Measurements from ENCODE around the gene KIAA0232. TPM values are rescaled to one million over a fixed set of nuclear protein-coding genes. Genes with fewer than 3 reads are reported as not detected.

KIAA0232 gene
- total and polyA plus RNA-seq, 10 donors, result 3.2 to 50.6 (median 34.5) TPM

DNA sequence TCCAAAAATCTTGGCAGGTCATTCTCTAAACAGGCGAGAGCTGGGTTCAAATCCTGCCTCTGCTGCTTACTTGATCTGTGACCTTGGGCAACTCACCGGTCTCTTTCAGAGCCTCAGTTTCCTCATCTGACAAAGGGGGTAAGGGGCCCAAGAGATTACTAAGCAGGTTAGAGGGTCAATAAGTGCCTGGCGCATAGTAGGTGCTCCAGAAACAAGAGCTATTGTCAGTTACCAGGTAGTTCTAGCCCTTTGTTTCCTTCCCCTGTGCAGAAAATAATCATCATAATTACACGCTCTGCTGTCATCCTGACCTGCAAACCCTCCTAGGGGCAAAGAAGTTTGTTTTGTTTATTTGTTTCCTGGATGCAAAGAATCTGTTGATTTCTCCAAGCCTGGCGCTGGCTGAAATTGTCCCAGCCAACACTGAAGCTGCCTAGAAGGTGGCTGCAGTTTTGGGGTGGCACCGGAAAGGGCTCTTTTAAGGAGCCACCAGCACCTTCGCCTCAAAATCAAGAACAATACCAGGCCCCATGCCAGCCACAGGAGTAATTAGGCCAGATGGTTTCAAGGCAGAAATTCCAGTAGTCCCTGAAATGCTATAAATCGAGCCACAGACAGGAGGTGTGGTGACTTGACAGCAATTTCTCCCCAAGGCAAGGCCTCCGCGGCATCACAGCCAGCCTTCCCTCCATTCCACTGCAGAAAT is 10.2 kb upstream of the KIAA0232 start:
- H3K27me3 ChIP-seq (replicated peaks in 1 of 7), result no peaks in the 10 kb centered on the region
- no peaks in the 10 kb centered on the region for H3K9me3 ChIP-seq
- DNase-seq, result no peak
- H3K36me3 ChIP-seq, result no peaks in the 10 kb centered on the region
- 81 to 88% (median 84%) methylated on average over 10 of the region's 10 CpGs for WGBS, 5 donors
- no peak for TF ChIP-seq POLR2A (IDR thresholded peaks at IDR 0.05)
- no peak for TF ChIP-seq POLR2AphosphoS5 (IDR thresholded peaks at IDR 0.05)
- TF ChIP-seq, protein P1, sequence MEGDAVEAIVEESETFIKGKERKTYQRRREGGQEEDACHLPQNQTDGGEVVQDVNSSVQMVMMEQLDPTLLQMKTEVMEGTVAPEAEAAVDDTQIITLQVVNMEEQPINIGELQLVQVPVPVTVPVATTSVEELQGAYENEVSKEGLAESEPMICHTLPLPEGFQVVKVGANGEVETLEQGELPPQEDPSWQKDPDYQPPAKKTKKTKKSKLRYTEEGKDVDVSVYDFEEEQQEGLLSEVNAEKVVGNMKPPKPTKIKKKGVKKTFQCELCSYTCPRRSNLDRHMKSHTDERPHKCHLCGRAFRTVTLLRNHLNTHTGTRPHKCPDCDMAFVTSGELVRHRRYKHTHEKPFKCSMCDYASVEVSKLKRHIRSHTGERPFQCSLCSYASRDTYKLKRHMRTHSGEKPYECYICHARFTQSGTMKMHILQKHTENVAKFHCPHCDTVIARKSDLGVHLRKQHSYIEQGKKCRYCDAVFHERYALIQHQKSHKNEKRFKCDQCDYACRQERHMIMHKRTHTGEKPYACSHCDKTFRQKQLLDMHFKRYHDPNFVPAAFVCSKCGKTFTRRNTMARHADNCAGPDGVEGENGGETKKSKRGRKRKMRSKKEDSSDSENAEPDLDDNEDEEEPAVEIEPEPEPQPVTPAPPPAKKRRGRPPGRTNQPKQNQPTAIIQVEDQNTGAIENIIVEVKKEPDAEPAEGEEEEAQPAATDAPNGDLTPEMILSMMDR (IDR thresholded peaks at IDR 0.05 in 8 of 11, conservative IDR thresholded peaks at IDR 0.05 in 3 of 11), result no peak
- H3K4me3 ChIP-seq, result no peak overlapping the region
- peaks cover 0 to 37% (median 24%) of the 10 kb centered on the region in 6 donors for H3K4me1 ChIP-seq
- intact Hi-C loops (cut with DNase I; ENCODE audit: low total_unique reads), result no loop called here
- H3K27ac ChIP-seq, result peak overlapping the region in 1 of 8 donors; percentile 8

DNA sequence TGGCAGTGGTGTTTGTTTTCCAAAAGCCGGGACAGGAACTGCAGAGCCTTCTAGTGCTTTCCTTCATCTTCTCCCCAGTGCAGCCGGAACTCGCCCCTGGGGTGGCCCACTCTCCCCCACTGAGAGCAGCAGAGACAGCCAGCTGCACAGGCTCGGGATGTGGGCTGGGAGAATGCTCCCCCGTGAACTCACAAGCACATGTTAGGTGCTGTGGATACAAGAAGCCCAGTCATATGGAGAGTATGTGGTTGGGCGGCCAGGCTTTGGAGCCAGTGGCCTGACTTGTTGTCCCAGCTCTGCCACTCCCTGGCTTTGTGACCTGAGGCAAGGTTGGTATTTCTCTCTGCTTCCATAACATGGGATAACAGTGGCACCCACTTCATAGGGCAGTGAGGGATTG is 9.4 kb upstream of the KIAA0232 start:
- TF ChIP-seq POLR2AphosphoS5 (IDR thresholded peaks at IDR 0.05), result no peak
- no peak for TF ChIP-seq POLR2A (IDR thresholded peaks at IDR 0.05)
- TF ChIP-seq, protein P1 (IDR thresholded peaks at IDR 0.05 in 8 of 11, conservative IDR thresholded peaks at IDR 0.05 in 3 of 11), result no peak
- peaks cover 3 to 37% (median 25%) of the 10 kb centered on the region in 6 donors for H3K4me1 ChIP-seq
- no peaks in the 10 kb centered on the region for H3K36me3 ChIP-seq
- H3K27me3 ChIP-seq (replicated peaks in 1 of 7), result no peaks in the 10 kb centered on the region
- 72 to 92% (median 84%) methylated on average over 6 of the region's 6 CpGs for WGBS, 5 donors
- H3K9me3 ChIP-seq, result no peaks in the 10 kb centered on the region
- no peak for DNase-seq
- no peak overlapping the region for H3K4me3 ChIP-seq
- H3K27ac ChIP-seq, result no peak overlapping the region
- intact Hi-C loops (cut with DNase I; ENCODE audit: low total_unique reads), result no loop called here

DNA sequence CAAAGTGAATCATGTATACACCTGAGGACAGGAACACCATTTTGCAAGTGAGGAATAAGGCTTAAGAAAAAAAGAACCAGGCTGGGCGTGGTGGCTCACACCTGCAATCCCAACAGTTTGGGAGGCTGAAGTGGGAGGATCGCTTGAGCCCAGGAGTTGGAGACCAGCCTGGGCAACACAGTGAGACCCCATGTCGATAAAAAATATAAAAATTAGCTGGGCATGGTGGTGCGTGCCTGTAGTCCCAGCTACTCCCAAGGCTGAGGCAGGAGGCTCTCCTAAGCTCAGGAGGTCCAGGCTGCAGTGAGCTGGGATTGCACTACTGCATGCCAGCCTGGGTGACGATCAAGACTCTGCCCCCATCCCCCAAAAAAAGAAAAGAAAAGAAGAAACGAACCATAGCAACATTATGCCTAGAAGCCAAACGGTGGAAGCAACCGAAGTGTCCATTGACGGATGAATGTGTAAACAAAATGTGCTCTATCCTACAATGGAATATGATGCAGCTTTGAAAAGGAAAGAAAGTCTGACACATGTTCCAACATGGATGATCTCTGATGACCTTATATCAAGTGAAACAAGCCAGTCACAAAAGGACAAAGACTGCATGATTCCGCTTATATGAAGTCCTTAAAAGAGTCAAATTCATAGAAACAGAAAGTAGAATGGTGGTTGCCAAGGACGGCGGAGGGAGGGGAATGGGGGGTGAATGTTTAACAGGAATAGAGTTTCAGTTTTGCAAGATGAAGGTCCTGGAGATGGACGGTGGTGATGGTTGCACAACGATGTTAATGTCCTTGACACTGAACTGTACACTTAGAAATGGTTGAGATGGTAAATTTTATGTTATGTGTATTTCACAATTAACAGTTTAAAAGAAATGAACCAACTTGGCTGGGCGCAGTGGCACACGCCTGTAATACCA is 8.6 kb upstream of the KIAA0232 start:
- peak overlapping the region in 1 of 8 donors; percentile 60 for H3K27ac ChIP-seq
- intact Hi-C loops (cut with DNase I; ENCODE audit: low total_unique reads), result no loop called here
- H3K36me3 ChIP-seq, result no peaks in the 10 kb centered on the region
- H3K9me3 ChIP-seq, result no peaks in the 10 kb centered on the region
- DNase-seq, result no peak
- no peak for TF ChIP-seq POLR2AphosphoS5 (IDR thresholded peaks at IDR 0.05)
- TF ChIP-seq, protein P1 (IDR thresholded peaks at IDR 0.05 in 8 of 11, conservative IDR thresholded peaks at IDR 0.05 in 3 of 11), result no peak
- TF ChIP-seq POLR2A (IDR thresholded peaks at IDR 0.05), result no peak
- no peaks in the 10 kb centered on the region for H3K27me3 ChIP-seq (replicated peaks in 1 of 7)
- H3K4me3 ChIP-seq, result no peak overlapping the region
- peaks cover 0 to 37% (median 23%) of the 10 kb centered on the region in 6 donors for H3K4me1 ChIP-seq
- WGBS, 5 donors, result 74 to 84% (median 81%) methylated on average over 16 of the region's 16 CpGs

DNA sequence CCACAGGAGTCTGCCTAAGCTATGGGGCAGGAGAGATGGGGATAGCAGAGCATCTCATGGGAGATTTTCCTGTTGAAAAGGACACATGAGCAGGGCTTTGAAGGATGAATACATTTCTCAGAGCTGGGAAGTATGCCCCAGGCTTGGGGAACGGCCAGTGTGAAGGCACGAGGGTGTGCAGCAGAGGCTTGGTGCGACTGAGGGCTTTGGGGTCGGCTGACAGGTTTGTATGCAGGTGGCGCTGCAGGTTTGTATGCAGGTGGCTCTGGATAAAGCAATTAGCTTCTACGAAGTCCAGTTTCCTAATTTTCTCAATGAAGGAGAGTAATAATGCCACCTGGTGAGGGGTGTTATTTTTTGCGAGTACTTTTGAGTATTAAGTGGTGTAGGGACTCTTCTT is 6.8 kb upstream of the KIAA0232 start:
- Histone ChIP-seq H3K27me3 (replicated peaks in 1 of 7) (no peaks in the 10 kb centered on the region), H3K9me3 (no peaks in the 10 kb centered on the region), H3K27ac (no peak overlapping the region), H3K36me3 (no peaks in the 10 kb centered on the region), H3K4me1 (peaks cover 0 to 40% (median 24%) of the 10 kb centered on the region in 6 donors), H3K4me3 (no peak overlapping the region)
- TF ChIP-seq, protein P1 (IDR thresholded peaks at IDR 0.05 in 8 of 11, conservative IDR thresholded peaks at IDR 0.05 in 3 of 11), result no peak
- TF ChIP-seq POLR2AphosphoS5 (IDR thresholded peaks at IDR 0.05) (no peak), POLR2A (IDR thresholded peaks at IDR 0.05) (no peak)
- 78 to 87% (median 79%) methylated on average over 7 of the region's 7 CpGs for WGBS, 5 donors
- DNase-seq, result no peak
- intact Hi-C loops (cut with DNase I; ENCODE audit: low total_unique reads), result no loop called here
